ENCODE data around the gene RAB33A.
"Not testable (repeated sequence)": the region's sequence is repeated elsewhere in the genome, so short reads cannot be mapped to it uniquely, and the experiment has no call there.

The RAB33A gene

DNA sequence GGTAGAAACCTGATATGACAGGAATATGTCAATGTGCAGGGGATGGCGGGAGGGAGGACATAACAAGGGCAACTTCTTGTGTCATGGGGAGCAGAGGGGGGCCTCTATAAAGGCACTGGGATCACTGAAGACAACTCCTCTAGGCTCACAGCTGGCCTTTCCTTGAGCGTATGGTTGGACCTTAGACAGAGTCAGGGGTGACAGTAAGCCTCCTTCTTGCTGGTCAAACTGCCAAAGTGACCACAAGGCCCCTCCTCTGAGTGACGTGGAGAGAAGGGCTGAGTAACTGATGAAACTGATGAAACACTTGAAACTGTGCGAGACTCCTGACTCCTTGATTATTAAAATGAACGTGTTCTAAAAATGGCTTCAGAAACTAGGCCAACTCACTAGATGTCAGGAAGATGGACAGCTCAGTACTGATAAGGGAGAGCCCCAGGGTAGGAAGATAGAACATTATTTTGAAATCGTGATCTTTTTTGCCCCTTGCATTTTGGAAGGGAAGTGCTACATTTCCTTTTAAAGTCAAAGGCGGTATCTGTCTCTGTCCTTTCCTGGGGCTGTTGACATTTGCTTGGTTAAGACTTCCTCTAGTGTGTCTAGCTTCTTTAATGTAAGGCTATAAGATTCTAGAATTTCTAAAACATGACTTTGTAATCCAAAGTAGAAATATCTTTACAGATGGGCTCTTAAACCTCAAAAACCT is 1.6 kb downstream of the RAB33A start:
- no peak for DNase-seq

DNA sequence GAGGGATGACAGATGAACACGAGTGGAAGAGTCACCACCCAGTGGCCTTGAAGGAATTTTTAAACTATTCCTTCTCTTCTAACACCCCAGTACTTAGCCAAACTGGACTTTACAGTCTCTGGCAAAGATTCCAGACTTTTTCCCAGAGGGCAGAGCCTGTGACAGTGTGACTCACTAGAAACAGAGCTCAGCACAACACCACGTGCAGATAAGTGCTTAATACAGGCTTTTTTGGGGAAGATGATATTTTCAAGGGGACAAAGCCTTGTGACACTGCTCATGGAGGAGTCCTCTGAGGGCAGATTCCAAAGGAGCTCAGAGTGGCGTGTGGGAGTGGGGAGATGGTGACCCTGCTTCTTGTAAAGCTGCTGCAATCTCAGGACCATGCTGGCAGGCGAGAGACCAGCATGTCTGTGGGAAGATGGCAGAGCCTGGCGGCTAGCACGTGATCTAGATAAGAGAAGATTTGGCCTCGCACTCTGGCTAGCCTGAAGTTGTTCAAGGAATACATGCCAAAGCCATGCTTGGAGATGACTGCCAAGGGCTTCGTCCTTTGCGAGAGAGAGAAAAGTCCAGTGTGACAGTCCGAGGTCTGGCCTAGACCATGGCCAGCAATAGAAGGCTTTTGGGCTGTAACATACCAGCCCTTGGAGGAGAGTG is 2.4 kb downstream of the RAB33A start:
- no peak for DNase-seq

DNA sequence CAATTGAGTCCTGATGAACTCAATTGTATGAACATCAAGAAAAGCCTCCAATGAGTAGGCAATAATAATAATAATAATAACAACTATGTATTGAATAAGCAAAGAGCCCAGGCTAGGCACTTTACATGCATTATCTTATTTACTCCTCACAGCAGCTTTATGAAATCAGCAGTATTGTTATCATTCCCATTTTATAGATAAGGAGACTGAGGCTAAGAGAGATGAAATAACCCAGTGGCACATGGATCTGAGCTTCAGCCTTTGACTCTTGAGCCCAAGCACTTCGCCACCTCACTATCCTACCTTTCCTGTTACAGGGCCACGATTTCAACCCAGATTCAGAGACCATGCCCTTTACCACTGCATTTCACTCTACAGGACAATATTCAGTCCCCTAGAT is 3.2 kb downstream of the RAB33A start:
- no peak for DNase-seq

DNA sequence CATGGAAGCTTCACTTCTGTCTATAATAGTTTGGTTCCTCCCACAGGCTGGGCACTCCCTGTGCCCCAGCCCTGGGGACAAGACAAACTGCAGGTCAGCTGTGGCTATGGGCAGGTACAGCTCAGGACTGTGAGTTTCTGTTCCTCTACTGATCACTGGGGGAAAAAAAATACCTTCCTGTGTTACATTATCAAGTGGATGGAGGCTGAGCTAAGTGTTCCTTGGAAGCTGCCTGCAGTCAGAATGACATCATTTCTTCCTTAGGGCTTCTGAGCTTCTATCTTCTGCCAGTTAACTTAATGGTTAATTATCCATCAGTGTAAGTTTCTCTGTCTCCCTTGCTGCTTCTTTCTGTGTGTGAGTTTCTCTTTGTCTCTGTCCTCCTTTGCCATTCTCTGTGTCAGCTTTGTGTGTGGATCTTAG is 4.6 kb downstream of the RAB33A start:
- DNase-seq = no peak

DNA sequence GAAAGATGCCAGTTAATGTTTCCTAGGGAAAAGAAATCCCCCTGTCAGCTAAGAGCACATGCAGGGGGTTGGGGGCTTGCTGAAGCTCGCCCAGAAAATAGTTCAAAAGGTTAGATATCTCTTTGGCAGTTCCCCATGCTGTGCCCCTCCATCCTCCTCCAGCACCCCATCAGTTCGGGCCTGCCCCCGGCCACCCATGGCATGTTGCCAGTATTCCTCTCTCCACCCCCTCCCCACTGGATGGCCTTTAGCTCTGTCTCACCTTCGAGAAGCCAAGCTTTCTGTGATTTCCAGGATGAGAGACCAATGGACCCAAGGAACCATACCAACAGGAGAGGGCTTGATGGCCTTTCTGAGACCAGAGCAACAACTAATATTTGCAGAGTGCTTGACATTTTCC is 5.2 kb downstream of the RAB33A start:
- DNase-seq = no peak

DNA sequence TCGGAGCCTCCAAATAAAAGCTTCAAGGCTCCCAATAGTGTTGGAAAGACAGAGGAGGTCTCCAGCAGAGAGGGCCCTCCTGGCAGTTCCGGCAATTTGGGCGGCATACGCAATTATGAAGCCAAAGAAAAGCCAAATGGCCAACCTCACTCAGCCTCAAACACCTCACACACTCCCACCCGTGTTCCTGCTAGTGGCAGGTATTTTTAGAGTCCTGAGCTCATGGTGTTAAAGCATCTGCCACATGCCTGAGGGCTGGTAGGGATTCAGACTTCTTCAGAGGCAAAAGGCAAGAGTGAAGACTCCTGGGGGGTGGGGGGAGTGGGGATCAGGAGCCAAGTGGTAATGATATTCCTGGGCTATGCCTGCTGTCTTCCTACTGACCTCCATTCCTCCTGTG is 7.4 kb downstream of the RAB33A start:
- DNase-seq = no peak

DNA sequence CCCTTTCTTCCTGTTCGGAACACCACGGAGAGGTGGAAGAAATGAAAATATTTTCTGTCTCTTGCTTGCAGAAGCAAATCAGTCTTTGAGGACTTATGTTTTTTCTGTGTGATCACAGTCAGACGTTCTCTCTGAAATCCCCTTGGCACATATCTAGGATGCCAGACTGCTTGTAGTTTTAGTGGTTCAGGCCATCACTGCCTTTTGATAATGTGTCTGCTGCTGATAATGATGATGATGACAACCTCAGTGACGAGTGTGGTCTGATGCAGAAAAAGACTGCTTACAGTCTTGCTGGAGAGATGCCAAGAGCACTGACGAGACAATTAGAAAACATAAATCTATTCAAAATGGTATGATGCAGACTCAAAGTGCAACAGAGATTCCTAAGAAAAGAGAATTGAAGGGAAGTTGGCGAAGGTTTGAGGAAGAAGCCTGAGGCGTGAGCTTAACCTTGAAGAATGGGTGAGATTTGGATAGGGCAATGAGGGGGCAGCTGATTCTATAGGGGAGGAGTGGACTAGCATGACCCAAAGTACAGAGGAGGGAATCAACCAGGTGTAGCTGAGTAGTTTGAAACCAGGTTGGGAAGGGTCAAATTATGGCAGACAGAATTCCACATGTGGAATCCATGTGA is 7.9 kb downstream of the RAB33A start:
- no peak for DNase-seq

DNA sequence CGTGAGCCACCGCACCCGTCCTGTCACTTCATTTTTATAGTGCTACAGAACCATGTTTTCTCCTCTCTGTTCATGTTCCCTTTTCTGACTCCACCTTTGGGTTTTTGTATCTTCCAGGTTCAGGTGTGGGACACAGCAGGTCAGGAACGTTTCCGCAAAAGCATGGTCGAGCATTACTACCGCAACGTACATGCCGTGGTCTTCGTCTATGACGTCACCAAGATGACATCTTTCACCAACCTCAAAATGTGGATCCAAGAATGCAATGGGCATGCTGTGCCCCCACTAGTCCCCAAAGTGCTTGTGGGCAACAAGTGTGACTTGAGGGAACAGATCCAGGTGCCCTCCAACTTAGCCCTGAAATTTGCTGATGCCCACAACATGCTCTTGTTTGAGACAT is 12.4 kb downstream of the RAB33A start:
- DNase-seq = no peak

DNA sequence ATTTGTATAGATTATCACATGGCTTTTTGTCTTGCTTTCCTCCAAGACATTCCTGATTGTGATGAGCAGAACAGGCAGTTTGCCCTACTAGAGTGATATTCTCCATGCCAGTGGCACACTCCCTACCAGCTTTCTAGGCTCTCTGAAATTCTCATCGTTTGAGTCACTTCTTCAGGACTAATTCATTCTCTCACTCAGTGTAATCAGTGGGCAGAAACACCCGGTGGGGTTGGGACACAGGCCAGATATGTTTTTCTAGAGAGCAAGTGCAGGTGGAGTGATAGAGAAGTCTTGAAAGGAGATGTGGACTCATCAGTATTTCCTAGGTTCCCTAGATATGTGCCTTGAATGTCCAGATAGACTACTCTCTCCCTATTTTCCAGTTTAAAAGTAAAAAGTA is 13.1 kb downstream of the RAB33A start:
- DNase-seq = no peak

DNA sequence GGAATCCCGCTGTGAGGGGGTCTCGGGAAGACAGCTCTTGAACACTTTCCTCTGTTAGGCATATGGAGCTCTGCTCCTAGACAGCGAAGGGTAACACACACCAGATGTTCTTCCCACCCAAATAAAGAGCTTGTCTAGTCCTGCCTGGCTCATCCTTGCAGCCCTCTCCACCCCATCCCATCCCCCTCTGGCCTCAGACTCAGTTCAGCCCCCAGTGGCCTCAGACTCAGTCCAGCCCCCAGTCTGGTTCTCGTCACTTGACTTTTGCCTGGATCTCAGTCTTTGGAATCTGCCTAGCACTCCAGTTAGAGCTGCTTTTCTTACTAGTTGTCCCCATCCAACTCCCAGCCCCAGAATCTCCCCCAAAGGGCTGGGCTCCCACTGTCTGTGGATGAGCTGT is 14.9 kb downstream of the RAB33A start:
- DNase-seq = no peak

DNA sequence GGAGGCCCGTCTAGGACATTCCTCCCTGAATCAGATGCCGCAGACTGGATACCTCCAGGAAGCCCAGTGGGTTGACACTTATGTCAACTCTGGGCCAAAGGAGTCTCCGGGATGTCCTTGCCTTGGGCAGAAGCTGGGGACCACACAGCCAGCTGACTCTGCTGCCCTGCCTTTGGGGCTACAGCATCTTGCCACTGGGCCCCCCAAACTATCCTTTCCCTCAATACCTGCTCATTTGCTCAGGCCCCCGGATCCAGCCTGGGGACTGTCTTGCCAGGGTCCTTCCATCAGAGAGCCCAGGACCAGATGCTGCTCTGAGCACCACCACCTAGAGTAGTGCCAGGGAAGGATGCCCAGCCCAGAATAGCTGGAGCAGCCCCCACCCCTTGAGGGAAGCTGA is 19.0 kb downstream of the RAB33A start:
- DNase-seq = no peak

DNA sequence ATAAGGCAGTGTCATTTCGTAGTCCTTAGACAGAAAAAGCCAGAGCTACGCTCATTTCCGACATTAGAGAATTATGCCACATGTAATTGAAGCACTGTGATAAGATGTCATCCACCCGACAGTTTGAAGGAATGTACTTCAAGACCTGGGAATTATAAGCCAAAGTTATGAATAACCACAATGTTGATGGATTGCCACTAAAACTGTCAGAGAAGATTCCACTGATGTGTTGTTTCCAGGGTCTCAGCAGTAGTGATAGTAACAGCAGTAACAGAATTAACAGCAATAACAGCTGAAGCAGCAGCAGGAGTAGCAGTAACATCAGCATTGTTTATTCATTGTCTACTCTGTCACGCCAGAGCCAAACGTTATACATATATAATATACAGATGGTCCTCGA is 24.7 kb downstream of the RAB33A start:
- DNase-seq = no peak

DNA sequence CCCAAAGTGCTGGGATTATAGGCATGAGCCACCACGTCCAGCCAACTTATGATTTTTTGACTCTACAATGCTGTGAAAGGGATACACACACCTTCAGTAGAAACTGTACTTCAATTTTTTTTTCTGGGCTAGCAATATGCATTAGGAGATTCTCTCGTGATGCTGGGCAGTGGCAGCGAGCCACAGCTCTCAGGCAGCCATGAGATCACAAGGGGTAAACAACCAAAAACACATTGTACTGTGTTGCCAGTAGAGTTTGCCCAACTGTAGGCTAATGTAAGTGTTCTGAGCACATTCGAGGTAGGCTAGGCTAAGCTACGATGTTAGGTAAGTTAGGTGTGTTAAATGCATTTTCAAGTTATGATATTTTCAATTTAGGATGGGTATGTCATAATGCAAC is 25.7 kb downstream of the RAB33A start:
- DNase-seq = no peak

DNA sequence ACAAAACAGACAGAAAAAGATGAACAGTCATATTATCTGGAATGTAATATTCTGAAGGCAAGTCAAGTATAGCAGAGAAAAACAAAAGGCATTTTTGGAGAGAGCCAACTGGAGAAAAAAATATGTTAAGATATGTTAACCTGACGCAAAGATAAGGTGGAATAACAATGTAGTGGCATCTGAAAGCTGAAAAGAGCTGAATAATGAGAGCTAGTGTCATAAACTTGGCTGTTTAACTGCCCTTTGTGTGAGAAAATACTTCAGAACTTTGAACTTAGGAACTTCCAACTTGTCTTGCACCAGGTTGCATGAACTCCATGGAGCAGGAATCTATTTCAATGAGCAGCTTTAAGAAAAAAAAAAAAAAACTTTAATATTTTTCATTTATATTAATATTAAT is 32.9 kb downstream of the RAB33A start:
- DNase-seq = no peak

DNA sequence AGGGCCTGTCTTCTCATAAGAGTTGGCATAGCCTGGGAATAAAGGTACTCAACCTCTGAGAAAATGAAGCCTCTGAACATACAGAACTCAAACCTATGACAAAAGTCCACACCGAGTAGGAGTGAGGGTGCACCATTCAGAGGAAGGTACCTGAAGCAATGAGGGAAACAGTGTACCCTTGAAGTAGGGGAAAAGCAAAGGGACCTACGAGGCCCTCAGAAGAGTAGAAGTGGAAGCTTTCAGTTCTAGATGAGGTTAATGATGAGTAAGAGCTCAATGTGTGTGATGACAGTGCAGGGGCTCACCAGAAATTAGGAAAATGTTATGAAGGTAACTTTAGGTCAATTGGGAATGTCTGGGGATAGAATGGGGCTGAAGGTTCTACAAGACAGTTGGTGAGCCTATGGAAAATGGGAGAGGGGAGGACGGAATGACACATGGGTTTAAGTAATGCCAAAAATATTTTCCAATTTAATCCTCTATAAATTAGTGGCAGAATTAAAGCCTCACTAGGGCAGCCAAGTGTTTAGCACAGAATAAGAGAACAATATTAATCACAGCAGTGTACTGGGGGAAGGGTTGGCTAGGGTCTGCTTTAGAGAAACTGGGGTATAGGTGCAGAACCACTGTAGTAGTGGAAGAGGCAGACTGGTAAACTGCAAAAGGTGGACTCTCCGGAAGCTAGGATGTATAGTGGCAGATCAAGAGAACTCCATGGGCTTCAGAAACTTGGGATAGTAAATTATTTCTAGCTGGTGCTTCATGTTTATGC is 39.8 kb downstream of the RAB33A start:
- DNase-seq = no peak

DNA sequence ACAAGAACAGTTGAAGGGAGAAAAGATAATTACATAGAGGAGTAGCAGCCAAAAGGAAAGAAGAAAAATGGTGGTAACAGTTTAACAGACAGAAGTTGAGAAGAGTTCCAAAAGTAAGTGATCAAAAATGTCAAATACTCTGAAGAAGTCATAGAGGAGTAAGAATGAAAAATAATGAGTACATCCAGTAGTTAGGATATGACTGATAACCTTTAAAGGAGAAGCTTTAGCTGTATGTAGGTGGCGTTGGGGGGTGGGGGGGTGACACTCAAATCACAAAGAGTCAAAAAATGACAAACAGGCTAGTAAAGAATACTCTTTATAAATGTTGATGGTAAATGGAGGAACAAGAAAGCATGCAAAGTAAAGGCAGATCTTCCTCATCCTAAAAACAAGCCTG is 40.6 kb downstream of the RAB33A start:
- DNase-seq = no peak

DNA sequence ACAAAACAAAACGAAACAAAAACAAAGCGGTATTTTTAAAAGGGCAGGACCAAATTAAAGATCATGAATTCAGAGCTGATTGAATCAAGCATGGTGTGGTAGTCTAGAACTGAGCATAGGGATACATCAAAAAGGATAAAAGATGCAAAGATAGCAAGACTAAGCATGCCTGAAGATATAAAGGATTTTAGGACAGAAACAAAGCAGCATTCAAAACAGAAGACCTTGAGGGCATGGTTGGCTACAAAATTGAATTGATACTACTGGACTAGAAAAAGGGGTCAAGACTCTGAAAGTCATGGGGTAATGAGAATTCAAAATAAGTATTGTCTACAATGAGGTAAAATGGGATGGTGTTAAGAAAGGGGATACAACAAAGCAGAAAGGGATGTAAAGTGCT is 41.6 kb downstream of the RAB33A start:
- DNase-seq = no peak

DNA sequence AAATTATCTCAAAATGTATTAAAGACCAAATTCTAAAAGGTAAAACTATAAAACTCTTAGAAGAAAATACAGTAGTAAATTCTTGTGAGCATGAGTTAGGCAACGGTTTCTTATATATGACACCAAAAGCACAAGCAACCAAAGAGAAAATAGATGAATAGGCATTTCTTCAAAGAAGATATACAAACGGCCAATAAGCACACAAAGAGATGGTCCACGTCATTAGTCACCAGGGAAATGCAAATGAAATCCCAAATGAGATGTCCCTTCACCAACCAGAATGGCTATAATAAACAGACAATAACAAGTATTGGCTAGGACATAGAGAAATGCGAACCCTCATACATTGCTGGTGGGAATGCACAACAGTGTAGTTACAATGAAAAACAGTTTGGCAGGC is 44.6 kb downstream of the RAB33A start:
- DNase-seq = no peak

DNA sequence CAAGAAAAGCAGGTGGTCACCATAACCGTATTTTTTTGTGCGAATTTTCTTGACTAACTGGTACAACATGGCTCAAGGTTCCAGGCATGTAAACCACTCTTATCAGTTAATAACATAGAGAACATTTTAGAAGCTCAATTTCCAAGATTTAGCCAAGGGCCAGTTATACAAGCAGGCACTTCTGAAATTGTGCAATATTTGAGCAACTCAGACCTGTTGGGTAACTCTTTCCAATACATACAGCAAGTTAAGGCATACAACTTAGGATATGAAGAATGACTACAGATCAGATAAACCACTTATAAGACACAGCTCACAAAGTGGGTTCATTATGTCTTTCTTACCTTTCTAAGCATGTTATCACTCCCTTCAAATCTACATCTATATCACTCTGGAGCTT is 53.0 kb downstream of the RAB33A start:
- no peak for DNase-seq

DNA sequence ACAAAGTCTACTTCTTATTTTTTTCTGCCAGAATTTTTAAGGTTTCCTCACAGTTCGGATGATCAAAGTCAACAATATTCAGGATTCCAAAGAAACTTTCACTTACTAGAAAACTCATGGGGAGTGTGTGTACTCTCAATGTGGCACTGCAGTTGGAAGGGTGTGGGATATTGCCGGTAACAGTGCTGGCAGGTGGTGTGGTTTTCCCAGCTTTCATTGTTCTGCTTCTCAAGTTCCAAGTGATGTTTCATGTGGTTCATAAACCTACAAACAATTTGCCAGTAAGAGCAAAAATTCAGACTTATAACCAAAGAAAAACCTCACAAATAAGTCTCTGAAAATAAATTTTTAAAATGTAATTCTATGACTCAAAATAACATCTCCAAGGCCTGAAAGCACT is 57.1 kb downstream of the RAB33A start:
- no peak for DNase-seq

DNA sequence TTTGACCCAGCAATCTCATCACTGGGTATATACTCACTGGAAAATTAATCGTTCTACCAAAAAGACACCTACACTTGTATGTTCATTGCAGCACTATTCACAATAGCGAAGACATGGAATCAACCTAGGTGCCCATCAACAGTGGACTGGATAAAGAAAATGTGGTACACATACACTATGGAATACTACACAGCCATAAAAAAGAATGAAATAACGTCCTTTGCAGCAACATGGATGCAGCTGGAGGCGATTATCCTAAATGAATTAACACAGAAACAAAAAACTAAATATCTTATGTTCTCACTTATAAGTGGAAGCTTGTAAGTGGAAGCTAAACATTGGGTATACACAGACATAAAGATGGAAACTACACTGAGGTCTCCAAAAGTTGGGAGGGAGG is 59.4 kb downstream of the RAB33A start:
- DNase-seq = not testable (repeated sequence)
